GM18867 (cell line): ENCODE data around the gene RUNX1.

Experiments
- ATAC-seq: cut with Tn5 transposase; IDR thresholded peaks from one replicate; pipeline ENCODE4 v1.9.1; 2021; ENCODE audit warnings: mild to moderate bottlenecking, moderate library complexity; ENCODE audit not compliant: unreplicated experiment

Gene RUNX1

GRCh38 chr21:34908419-34909055 lies 140.6 kb downstream of the RUNX1 start:
- no peak for ATAC-seq

GRCh38 chr21:34907461-34908418 lies 141.4 kb downstream of the RUNX1 start:
- ATAC-seq, result no peak

GRCh38 chr21:34906401-34906800 lies 142.7 kb downstream of the RUNX1 start:
- ATAC-seq, result no peak

- ATAC-seq, result no peak
These were observed 143.9 kb downstream of the RUNX1 start for GRCh38 chr21:34905218-34905537.

- ATAC-seq, result no peak
These were observed 144.4 kb downstream of the RUNX1 start for GRCh38 chr21:34904526-34905217.

GRCh38 chr21:34900376-34900775 lies 148.7 kb downstream of the RUNX1 start:
- no peak for ATAC-seq

GRCh38 chr21:34899760-34900159 lies 149.3 kb downstream of the RUNX1 start:
- no peak for ATAC-seq

GRCh38 chr21:34899302-34899701 lies 149.8 kb downstream of the RUNX1 start:
- no peak for ATAC-seq

GRCh38 chr21:34897828-34898227 lies 151.3 kb downstream of the RUNX1 start:
- no peak for ATAC-seq

GRCh38 chr21:34894401-34894800 lies 154.7 kb downstream of the RUNX1 start:
- no peak for ATAC-seq

GRCh38 chr21:34892209-34892608 lies 156.9 kb downstream of the RUNX1 start:
- ATAC-seq, result no peak

GRCh38 chr21:34891613-34891943 lies 157.5 kb downstream of the RUNX1 start:
- no peak for ATAC-seq

GRCh38 chr21:34890724-34891612 lies 158.1 kb downstream of the RUNX1 start:
- ATAC-seq, result no peak

GRCh38 chr21:34890470-34890723 lies 158.7 kb downstream of the RUNX1 start:
- ATAC-seq, result no peak

- ATAC-seq, result peak; percentile 39
These were observed 159.2 kb downstream of the RUNX1 start for GRCh38 chr21:34889676-34890469.

GRCh38 chr21:34889320-34889675 lies 159.8 kb downstream of the RUNX1 start:
- ATAC-seq, result peak; percentile 21

- ATAC-seq, result peak; percentile 58
These were observed 160.4 kb downstream of the RUNX1 start for GRCh38 chr21:34888569-34889319.

- ATAC-seq, result peak; percentile 34
These were observed 161.2 kb downstream of the RUNX1 start for GRCh38 chr21:34887725-34888568.

- ATAC-seq, result no peak
These were observed 162.0 kb downstream of the RUNX1 start for GRCh38 chr21:34887105-34887442.
